ENCODE data around the gene VARS2. TPM values are rescaled to one million over a fixed set of nuclear protein-coding genes. Genes with fewer than 3 reads are reported as not detected.
"Not testable (repeated sequence)": the region's sequence is repeated elsewhere in the genome, so short reads cannot be mapped to it uniquely, and the experiment has no call there.

VARS2 gene
- total RNA-seq, 1 experiment from 2014 or later, result 39.8 TPM

- POLR2A ChIA-PET, result no interaction called here
- H2AFZ ChIP-seq (ENCODE audit: low read depth, low read length, poor library complexity, severe bottlenecking), result no peak overlapping the region
- RAD21 ChIA-PET (ENCODE audit: low non-redundant PET in 1 of 2, low total read pairs in 2 of 2, uncharacterized antibody in 2 of 2, unreplicated experiment in 2 of 2), result no interaction called here
- H3K4me2 ChIP-seq (ENCODE audit: low read length), result no peak overlapping the region
- H3K4me1 ChIP-seq (ENCODE audit: control insufficient read depth in 1 of 2, insufficient read depth in 2 of 2, low read length in 2 of 2), result no peaks in the 10 kb centered on the region; a peak in 1 of 4 replicates
- CTCF ChIA-PET, result no interaction called here
- DNase-seq (ENCODE audit: low read depth, low spot score) (no peak), ATAC-seq (0 out of 2 replicates have a peak, but pooled peaks have one; percentile 55)
- no peaks in the 10 kb centered on the region for H3K9me3 ChIP-seq (ENCODE audit: control insufficient read depth in 1 of 2, insufficient read depth in 1 of 2, low read depth in 1 of 2, low read length in 2 of 2)
- H3K27ac ChIP-seq (ENCODE audit: low read depth, low read length), result no peak overlapping the region
- H3K9ac ChIP-seq (ENCODE audit: low read length), result no peak overlapping the region
- H3K4me3 ChIP-seq (replicated peaks in 1 of 2; ENCODE audit: low read depth in 1 of 2, low read length in 2 of 2), result no peak overlapping the region
- no peak for TF ChIP-seq SP1 (IDR thresholded peaks at IDR 0.05; ENCODE audit: low read depth)
- TF ChIP-seq CEBPB (IDR thresholded peaks at IDR 0.05; ENCODE audit: low read depth), result no peak
- TF ChIP-seq, protein P1, sequence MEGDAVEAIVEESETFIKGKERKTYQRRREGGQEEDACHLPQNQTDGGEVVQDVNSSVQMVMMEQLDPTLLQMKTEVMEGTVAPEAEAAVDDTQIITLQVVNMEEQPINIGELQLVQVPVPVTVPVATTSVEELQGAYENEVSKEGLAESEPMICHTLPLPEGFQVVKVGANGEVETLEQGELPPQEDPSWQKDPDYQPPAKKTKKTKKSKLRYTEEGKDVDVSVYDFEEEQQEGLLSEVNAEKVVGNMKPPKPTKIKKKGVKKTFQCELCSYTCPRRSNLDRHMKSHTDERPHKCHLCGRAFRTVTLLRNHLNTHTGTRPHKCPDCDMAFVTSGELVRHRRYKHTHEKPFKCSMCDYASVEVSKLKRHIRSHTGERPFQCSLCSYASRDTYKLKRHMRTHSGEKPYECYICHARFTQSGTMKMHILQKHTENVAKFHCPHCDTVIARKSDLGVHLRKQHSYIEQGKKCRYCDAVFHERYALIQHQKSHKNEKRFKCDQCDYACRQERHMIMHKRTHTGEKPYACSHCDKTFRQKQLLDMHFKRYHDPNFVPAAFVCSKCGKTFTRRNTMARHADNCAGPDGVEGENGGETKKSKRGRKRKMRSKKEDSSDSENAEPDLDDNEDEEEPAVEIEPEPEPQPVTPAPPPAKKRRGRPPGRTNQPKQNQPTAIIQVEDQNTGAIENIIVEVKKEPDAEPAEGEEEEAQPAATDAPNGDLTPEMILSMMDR (IDR thresholded peaks at IDR 0.05 in 2 of 3, conservative IDR thresholded peaks at IDR 0.05 in 1 of 3; ENCODE audit: borderline replicate concordance in 1 of 3, insufficient read depth in 1 of 3, low read depth in 2 of 3, low read length in 2 of 3), result 0 out of 6 replicates have a peak, but pooled peaks of 1 of the 3 experiments have one; percentile 6
- TF ChIP-seq JUND (IDR thresholded peaks at IDR 0.05), result no peak
- TF ChIP-seq MAX (IDR thresholded peaks at IDR 0.05), result no peak
- no peak for TF ChIP-seq POLR2A (IDR thresholded peaks at IDR 0.05; ENCODE audit: borderline replicate concordance, extremely low read depth, insufficient read depth, insufficient read length)
- no peak for TF ChIP-seq EZH2phosphoT487 (IDR thresholded peaks at IDR 0.05; ENCODE audit: borderline replicate concordance)
- no peaks in the 10 kb centered on the region for H3K79me2 ChIP-seq (ENCODE audit: insufficient read depth, low read length)
- no peaks in the 10 kb centered on the region for H3K27me3 ChIP-seq (ENCODE audit: insufficient read depth, low read length)
- H3K9me2 ChIP-seq (ENCODE audit: insufficient read depth), result no peaks in the 10 kb centered on the region
- H4K20me1 ChIP-seq (ENCODE audit: insufficient read depth), result no peaks in the 10 kb centered on the region
- BruUV-seq (replicated peaks), result no TSS peak
- intact Hi-C loops (cut with micrococcal nuclease), result no loop called here
- no peaks in the 10 kb centered on the region for H3K36me3 ChIP-seq (ENCODE audit: control insufficient read depth in 1 of 2, insufficient read depth in 2 of 2, low read length in 2 of 2)
Measured at GRCh38 chr6:30966154-30966553, 52.1 kb downstream of the VARS2 start.

- H3K27me3 ChIP-seq (ENCODE audit: insufficient read depth, low read length); H3K9me3 ChIP-seq (ENCODE audit: control insufficient read depth in 1 of 2, insufficient read depth in 1 of 2, low read depth in 1 of 2, low read length in 2 of 2); CTCF ChIA-PET; intact Hi-C loops (cut with micrococcal nuclease); H3K4me3 ChIP-seq (replicated peaks in 1 of 2; ENCODE audit: low read depth in 1 of 2, low read length in 2 of 2); H2AFZ ChIP-seq (ENCODE audit: low read depth, low read length, poor library complexity, severe bottlenecking); H3K27ac ChIP-seq (ENCODE audit: low read depth, low read length); H3K79me2 ChIP-seq (ENCODE audit: insufficient read depth, low read length); DNase-seq (ENCODE audit: low read depth, low spot score); H3K4me2 ChIP-seq (ENCODE audit: low read length); POLR2A ChIA-PET; H4K20me1 ChIP-seq (ENCODE audit: insufficient read depth); H3K36me3 ChIP-seq (ENCODE audit: control insufficient read depth in 1 of 2, insufficient read depth in 2 of 2, low read length in 2 of 2); RAD21 ChIA-PET (ENCODE audit: low non-redundant PET in 1 of 2, low total read pairs in 2 of 2, uncharacterized antibody in 2 of 2, unreplicated experiment in 2 of 2); ATAC-seq; H3K9me2 ChIP-seq (ENCODE audit: insufficient read depth); H3K9ac ChIP-seq (ENCODE audit: low read length); BruUV-seq (replicated peaks); H3K4me1 ChIP-seq (ENCODE audit: control insufficient read depth in 1 of 2, insufficient read depth in 2 of 2, low read length in 2 of 2): not testable (repeated sequence)
Measured at GRCh38 chr6:30969171-30969570, 55.1 kb downstream of the VARS2 start.
